Astrocyte (in vitro differentiated cells and primary cell): ENCODE data around the gene PKP1. TPM values are rescaled to one million over a fixed set of nuclear protein-coding genes. Genes with fewer than 3 reads are reported as not detected.

Source experiments
- DNase-seq: peaks from one replicate; pipeline ENCODE4 v3.0.0-alpha.2; 2010; ENCODE audit warnings: low read depth
- FAIRE-seq: peaks from 2 replicates; lab custom pipeline; 2011; peaks lifted over from hg19 to GRCh38; lab: Jason Lieb, UNC
- H2AFZ ChIP-seq: 2 replicates; pipeline ENCODE4 v1.6.0; 2012; ENCODE audit warnings: low read depth, low read length, inconsistent platforms
- H3K27ac ChIP-seq: 2 replicates; pipeline ENCODE4 v1.5.1; 2011; ENCODE audit warnings: low read depth, low read length, inconsistent platforms
- H3K27me3 ChIP-seq: 2 replicates; pipeline ENCODE4 v1.6.0; 2011; ENCODE audit warnings: low read length, inconsistent platforms; ENCODE audit not compliant: insufficient read depth
- H3K36me3 ChIP-seq: 2 replicates; pipeline ENCODE4 v1.5.1; 2011; ENCODE audit warnings: low read length, inconsistent platforms; ENCODE audit not compliant: insufficient read depth
- H3K4me1 ChIP-seq: 2 replicates; pipeline ENCODE4 v1.5.1; 2011; ENCODE audit warnings: low read length, inconsistent platforms; ENCODE audit not compliant: insufficient read depth
- H3K4me2 ChIP-seq: 2 replicates; pipeline ENCODE4 v1.6.0; 2012; ENCODE audit warnings: low read length, inconsistent platforms
- H3K4me3 ChIP-seq: 2 replicates; pipeline ENCODE4 v1.5.1; 2011; ENCODE audit warnings: low read depth, mild to moderate bottlenecking, low read length, inconsistent platforms; ENCODE audit not compliant: insufficient read depth
- H3K79me2 ChIP-seq: 2 replicates; pipeline ENCODE4 v1.6.0; 2012; ENCODE audit warnings: mild to moderate bottlenecking, low read length, inconsistent platforms; ENCODE audit not compliant: insufficient read depth
- H3K9ac ChIP-seq: 2 replicates; pipeline ENCODE4 v1.6.0; 2012; ENCODE audit warnings: mild to moderate bottlenecking, low read length, inconsistent platforms
- H3K9me3 ChIP-seq: 2 replicates; pipeline ENCODE4 v1.5.1; 2012; ENCODE audit warnings: low read depth, mild to moderate bottlenecking, low read length, inconsistent platforms; ENCODE audit not compliant: insufficient read depth
- H4K20me1 ChIP-seq: 2 replicates; pipeline ENCODE4 v1.6.0; 2012; ENCODE audit warnings: low read length, inconsistent platforms; ENCODE audit not compliant: insufficient read depth
- H3K27ac Mint-ChIP-seq: one replicate; pipeline ENCODE4 v1.8.0; 2021; ENCODE audit warnings: mild to moderate bottlenecking, mixed read lengths; ENCODE audit not compliant: unreplicated experiment
- H3K27me3 Mint-ChIP-seq: one replicate; pipeline ENCODE4 v1.8.0; 2021; ENCODE audit warnings: low read depth, mixed read lengths; ENCODE audit not compliant: unreplicated experiment
- H3K36me3 Mint-ChIP-seq: one replicate; pipeline ENCODE4 v1.8.0; 2021; ENCODE audit warnings: low read depth, mixed read lengths; ENCODE audit not compliant: unreplicated experiment
- H3K4me1 Mint-ChIP-seq: one replicate; pipeline ENCODE4 v1.8.0; 2021; ENCODE audit warnings: low read depth, mixed read lengths; ENCODE audit not compliant: unreplicated experiment
- H3K4me3 Mint-ChIP-seq: one replicate; pipeline ENCODE4 v1.8.0; 2021; ENCODE audit warnings: mild to moderate bottlenecking, moderate library complexity, mixed read lengths; ENCODE audit not compliant: unreplicated experiment
- H3K9me3 Mint-ChIP-seq: one replicate; pipeline ENCODE4 v1.8.0; 2021; ENCODE audit warnings: mild to moderate bottlenecking, mixed read lengths; ENCODE audit not compliant: unreplicated experiment
- EZH2 ChIP-seq: IDR thresholded peaks from 2 replicates; pipeline ENCODE4 v1.6.1; 2012; ENCODE audit warnings: mild to moderate bottlenecking, low read length, inconsistent platforms; ENCODE audit not compliant: insufficient read depth
- total RNA-seq: library from RNA; stranded (reverse); gene quantifications from 2 replicates; pipeline ENCODE4 v1.2.1, GENCODE V29; 2021
- TF ChIP-seq, protein P1 (sequence below): IDR thresholded peaks from 2 replicates; pipeline ENCODE4 v1.5.1; 2011; ENCODE audit warnings: low read depth, mild to moderate bottlenecking, inconsistent platforms, low read length, moderate library complexity; ENCODE audit not compliant: insufficient read depth

PKP1 gene
- total RNA-seq, 1 donor from 2014 or later, result 0.07 TPM

DNA sequence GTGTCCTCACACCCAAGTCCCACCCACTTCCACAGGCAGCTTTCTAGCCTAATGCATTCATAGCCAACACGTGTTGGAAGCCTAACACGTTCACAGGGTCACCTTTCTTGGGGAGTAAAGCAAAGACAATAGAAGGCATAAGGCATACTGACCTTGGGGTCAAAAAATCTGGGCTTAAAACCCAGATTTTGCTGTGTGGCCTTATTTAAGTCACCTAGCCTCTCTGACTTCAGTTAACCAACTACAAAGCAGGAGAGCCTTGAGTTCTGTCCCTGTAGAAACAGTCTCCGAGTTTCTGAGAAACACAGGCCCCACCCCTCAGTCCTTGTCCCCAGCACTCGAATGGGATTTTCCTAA is 92.8 kb downstream of the PKP1 start:
- Mint-ChIP-seq H3K4me1 (peaks cover 9% of the 10 kb centered on the region), H3K36me3 (no peaks in the 10 kb centered on the region), H3K4me3 (peak overlapping the region; percentile 20), H3K27me3 (peaks cover 48% of the 10 kb centered on the region), H3K27ac (no peak overlapping the region), H3K9me3 (no peaks in the 10 kb centered on the region)
- Histone ChIP-seq H3K4me2 (peak overlapping the region; percentile 42), H3K79me2 (no peaks in the 10 kb centered on the region), H3K36me3 (no peaks in the 10 kb centered on the region), H3K9ac (no peak overlapping the region), H3K4me1 (peaks cover 12% of the 10 kb centered on the region), H3K27me3 (peaks cover 36% of the 10 kb centered on the region), H3K9me3 (no peaks in the 10 kb centered on the region), H4K20me1 (no peaks in the 10 kb centered on the region), H3K27ac (no peak overlapping the region), H3K4me3 (no peak overlapping the region), H2AFZ (no peak overlapping the region)
- DNase-seq, result no peak
- no peak for FAIRE-seq
- no peak for TF ChIP-seq EZH2
- TF ChIP-seq, protein P1, sequence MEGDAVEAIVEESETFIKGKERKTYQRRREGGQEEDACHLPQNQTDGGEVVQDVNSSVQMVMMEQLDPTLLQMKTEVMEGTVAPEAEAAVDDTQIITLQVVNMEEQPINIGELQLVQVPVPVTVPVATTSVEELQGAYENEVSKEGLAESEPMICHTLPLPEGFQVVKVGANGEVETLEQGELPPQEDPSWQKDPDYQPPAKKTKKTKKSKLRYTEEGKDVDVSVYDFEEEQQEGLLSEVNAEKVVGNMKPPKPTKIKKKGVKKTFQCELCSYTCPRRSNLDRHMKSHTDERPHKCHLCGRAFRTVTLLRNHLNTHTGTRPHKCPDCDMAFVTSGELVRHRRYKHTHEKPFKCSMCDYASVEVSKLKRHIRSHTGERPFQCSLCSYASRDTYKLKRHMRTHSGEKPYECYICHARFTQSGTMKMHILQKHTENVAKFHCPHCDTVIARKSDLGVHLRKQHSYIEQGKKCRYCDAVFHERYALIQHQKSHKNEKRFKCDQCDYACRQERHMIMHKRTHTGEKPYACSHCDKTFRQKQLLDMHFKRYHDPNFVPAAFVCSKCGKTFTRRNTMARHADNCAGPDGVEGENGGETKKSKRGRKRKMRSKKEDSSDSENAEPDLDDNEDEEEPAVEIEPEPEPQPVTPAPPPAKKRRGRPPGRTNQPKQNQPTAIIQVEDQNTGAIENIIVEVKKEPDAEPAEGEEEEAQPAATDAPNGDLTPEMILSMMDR, result no peak

DNA sequence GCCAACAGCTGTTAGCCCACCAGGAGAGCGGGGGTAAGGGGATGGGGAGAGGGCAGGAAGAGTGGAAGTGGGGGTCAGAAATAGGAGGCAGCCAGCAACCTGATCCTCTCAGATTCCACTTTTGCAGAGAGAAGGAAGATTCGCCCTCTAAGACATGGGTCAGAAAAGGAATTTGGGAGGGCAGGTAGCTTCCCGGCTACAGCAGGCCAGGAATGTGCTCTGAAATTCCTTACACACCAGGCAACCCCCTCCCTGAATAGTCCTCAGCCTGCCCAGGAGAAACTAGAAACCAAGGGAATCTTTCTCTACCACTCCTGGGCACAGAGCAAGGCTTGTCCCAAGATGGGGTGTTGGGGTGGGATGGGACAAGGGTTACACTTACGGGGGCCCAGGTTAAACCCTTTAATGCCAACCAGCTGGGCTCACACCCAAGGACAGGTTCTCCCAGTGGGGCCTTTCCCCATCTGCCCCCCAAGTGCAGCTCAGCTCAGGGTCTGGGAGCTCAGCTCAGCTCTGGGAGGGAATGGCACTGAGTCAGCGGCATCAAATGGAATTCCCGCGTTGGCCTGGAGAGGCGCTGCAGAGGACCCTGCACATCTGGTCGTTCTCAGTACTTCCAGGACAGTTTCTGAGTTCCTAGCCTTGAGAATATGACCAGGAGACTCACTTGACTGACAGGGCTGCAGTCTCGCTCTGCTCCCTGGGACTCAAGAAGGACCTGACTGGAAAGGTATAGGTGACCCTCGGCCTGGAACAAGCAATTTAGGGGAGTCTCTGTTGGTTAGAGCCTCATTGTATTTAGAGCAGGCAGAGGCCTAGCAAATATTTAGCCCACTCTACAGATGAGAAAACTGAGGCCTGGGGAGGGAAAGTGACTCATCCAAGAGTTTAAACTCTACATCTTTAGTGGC is 93.4 kb downstream of the PKP1 start:
- Mint-ChIP-seq H3K36me3 (no peaks in the 10 kb centered on the region), H3K4me1 (peaks cover 9% of the 10 kb centered on the region), H3K4me3 (peak overlapping the region; percentile 20), H3K9me3 (no peaks in the 10 kb centered on the region), H3K27ac (peak overlapping the region; percentile 69), H3K27me3 (peaks cover 45% of the 10 kb centered on the region)
- Histone ChIP-seq H3K4me2 (peak overlapping the region; percentile 42), H3K9me3 (no peaks in the 10 kb centered on the region), H4K20me1 (no peaks in the 10 kb centered on the region), H3K27ac (no peak overlapping the region), H2AFZ (no peak overlapping the region), H3K79me2 (no peaks in the 10 kb centered on the region), H3K36me3 (no peaks in the 10 kb centered on the region), H3K9ac (no peak overlapping the region), H3K4me1 (peaks cover 12% of the 10 kb centered on the region), H3K4me3 (no peak overlapping the region), H3K27me3 (peaks cover 31% of the 10 kb centered on the region)
- no peak for FAIRE-seq
- DNase-seq, result peak; percentile 16
- TF ChIP-seq, protein P1, result peak; percentile 74
- TF ChIP-seq EZH2, result no peak

DNA sequence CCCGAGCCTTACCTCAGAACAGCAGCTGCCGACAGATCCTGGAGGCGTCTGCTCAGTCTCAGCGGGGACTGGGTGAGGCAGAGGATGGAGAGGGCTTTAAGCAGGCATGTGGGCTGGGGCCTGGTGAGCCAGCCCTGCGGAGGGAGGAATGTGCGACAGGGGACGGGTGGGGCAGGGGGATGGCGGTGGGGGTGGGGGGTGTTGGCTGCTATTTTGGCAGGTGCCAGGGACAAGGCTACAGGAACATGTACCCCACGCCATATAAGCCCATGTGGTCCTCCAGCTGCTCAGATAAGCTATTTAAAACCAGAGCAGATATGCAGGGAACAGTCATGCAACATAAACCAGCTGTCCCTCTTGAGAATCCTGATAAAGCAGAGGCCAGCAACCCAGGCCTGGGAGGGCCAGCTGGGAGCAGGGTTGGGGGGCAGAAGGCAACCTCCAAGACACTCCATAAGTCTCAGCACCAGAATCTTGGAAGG is 94.3 kb downstream of the PKP1 start, which contains the start of gene TNNT2:
Gene TNNT2, minus strand, starts transcription at position 70 of the 482 bp plus-strand sequence. CDS start 4,426 bp downstream, outside the sequence.
- Histone ChIP-seq H3K4me2 (peak within 1 kb of the TSS; percentile 42), H3K27ac (no peak within 1 kb of the TSS), H3K79me2 (no peaks in the 10 kb centered on the region), H3K4me1 (peaks cover 12% of the 10 kb centered on the region), H2AFZ (no peak within 1 kb of the TSS), H3K9ac (no peak within 1 kb of the TSS), H3K27me3 (peaks cover 21% of the 10 kb centered on the region), H3K4me3 (no peak within 1 kb of the TSS), H4K20me1 (no peaks in the 10 kb centered on the region), H3K9me3 (no peaks in the 10 kb centered on the region), H3K36me3 (no peaks in the 10 kb centered on the region)
- H3K4me3 Mint-ChIP-seq, result no peak within 1 kb of the TSS
- H3K36me3 Mint-ChIP-seq, result no peaks in the 10 kb centered on the region
- H3K4me1 Mint-ChIP-seq, result peaks cover 9% of the 10 kb centered on the region
- DNase-seq (no peak), FAIRE-seq (no peak)
- no peak for TF ChIP-seq EZH2
- TF ChIP-seq, protein P1, result no peak
- peaks cover 40% of the 10 kb centered on the region for H3K27me3 Mint-ChIP-seq
- H3K9me3 Mint-ChIP-seq, result no peaks in the 10 kb centered on the region
- H3K27ac Mint-ChIP-seq, result peak within 1 kb of the TSS; percentile 69
